CD4-positive, alpha-beta T cell treated with Interferon alpha-2 for 1 hour (primary cell): ENCODE measurements around the gene METTL27.
"Not testable (repeated sequence)": the region's sequence is repeated elsewhere in the genome, so short reads cannot be mapped to it uniquely, and the experiment has no call there.

Experiments used
- DNase-seq, 2 donors: peaks; one replicate each; pipeline ENCODE4 v3.0.0-alpha.2; 2020 to 2022

Gene METTL27

GRCh38 chr7:73842067-73842976, at the start of gene METTL27:
TSS of gene METTL27 (minus strand) at chr7:73842516. CDS start at chr7:73842140, 376 bp downstream.
- DNase-seq, result peak; percentile 91 to 93

GRCh38 chr7:73891178-73891885, 49.0 kb upstream of the METTL27 start:
- DNase-seq, result no peak

GRCh38 chr7:73890555-73891147, 48.3 kb upstream of the METTL27 start:
- no peak for DNase-seq

- DNase-seq, result no peak
Measured at GRCh38 chr7:73888959-73889358, 46.6 kb upstream of the METTL27 start.

- DNase-seq, result no peak
Measured at GRCh38 chr7:73887762-73888161, 45.4 kb upstream of the METTL27 start.

GRCh38 chr7:73885975-73886798, 43.9 kb upstream of the METTL27 start:
- DNase-seq, result peak in 1 of 2 donors; percentile 2

- no peak for DNase-seq
Measured at GRCh38 chr7:73885433-73885974, 43.2 kb upstream of the METTL27 start.

GRCh38 chr7:73884867-73885422, 42.6 kb upstream of the METTL27 start:
- DNase-seq, result not testable (repeated sequence)

GRCh38 chr7:73882047-73882402, 39.7 kb upstream of the METTL27 start:
- DNase-seq, result no peak

- DNase-seq, result no peak
Measured at GRCh38 chr7:73881352-73882046, 39.2 kb upstream of the METTL27 start.

- DNase-seq, result no peak
Measured at GRCh38 chr7:73880755-73881328, 38.5 kb upstream of the METTL27 start.

GRCh38 chr7:73879977-73880681, 37.8 kb upstream of the METTL27 start:
- no peak for DNase-seq

- no peak for DNase-seq
Measured at GRCh38 chr7:73876973-73877372, 34.7 kb upstream of the METTL27 start.

GRCh38 chr7:73876361-73876760, 34.0 kb upstream of the METTL27 start:
- no peak for DNase-seq

- no peak for DNase-seq
Measured at GRCh38 chr7:73872056-73872908, 30.0 kb upstream of the METTL27 start.

GRCh38 chr7:73871163-73872011, 29.1 kb upstream of the METTL27 start:
- no peak for DNase-seq

GRCh38 chr7:73870041-73870492, 27.8 kb upstream of the METTL27 start:
- DNase-seq, result no peak
